ENCODE measurements around the gene ATG9B. TPM values are rescaled to one million over a fixed set of nuclear protein-coding genes. Genes with fewer than 3 reads are reported as not detected.

Gene ATG9B
- polyA plus RNA-seq, 1 of the 3 experiments (the other 2 are of a cell fraction): 0.67 TPM

DNA sequence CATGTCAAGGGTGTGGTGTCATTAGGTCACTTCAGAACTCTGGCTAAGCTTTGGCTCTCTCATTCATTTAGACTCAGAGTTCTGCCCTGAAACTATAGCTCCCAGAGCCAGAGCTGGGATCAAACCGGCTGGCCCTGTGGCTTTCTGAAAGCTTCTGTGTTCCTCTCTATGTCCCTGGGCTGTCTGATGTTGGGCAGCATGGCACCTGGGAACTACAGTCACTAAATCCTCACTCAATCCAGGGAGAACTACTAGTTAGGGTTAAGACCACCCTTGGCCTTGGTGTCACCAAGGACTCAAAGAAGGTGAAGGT, 13.2 kb downstream of the ATG9B start (continued):
- TF ChIP-seq, protein P1, sequence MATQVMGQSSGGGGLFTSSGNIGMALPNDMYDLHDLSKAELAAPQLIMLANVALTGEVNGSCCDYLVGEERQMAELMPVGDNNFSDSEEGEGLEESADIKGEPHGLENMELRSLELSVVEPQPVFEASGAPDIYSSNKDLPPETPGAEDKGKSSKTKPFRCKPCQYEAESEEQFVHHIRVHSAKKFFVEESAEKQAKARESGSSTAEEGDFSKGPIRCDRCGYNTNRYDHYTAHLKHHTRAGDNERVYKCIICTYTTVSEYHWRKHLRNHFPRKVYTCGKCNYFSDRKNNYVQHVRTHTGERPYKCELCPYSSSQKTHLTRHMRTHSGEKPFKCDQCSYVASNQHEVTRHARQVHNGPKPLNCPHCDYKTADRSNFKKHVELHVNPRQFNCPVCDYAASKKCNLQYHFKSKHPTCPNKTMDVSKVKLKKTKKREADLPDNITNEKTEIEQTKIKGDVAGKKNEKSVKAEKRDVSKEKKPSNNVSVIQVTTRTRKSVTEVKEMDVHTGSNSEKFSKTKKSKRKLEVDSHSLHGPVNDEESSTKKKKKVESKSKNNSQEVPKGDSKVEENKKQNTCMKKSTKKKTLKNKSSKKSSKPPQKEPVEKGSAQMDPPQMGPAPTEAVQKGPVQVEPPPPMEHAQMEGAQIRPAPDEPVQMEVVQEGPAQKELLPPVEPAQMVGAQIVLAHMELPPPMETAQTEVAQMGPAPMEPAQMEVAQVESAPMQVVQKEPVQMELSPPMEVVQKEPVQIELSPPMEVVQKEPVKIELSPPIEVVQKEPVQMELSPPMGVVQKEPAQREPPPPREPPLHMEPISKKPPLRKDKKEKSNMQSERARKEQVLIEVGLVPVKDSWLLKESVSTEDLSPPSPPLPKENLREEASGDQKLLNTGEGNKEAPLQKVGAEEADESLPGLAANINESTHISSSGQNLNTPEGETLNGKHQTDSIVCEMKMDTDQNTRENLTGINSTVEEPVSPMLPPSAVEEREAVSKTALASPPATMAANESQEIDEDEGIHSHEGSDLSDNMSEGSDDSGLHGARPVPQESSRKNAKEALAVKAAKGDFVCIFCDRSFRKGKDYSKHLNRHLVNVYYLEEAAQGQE (IDR thresholded peaks at IDR 0.05; ENCODE audit: low read depth, low read length): no peak
- TF ChIP-seq MEF2A (IDR thresholded peaks at IDR 0.05; ENCODE audit: borderline replicate concordance, low read depth): no peak
- TF ChIP-seq, protein P2, sequence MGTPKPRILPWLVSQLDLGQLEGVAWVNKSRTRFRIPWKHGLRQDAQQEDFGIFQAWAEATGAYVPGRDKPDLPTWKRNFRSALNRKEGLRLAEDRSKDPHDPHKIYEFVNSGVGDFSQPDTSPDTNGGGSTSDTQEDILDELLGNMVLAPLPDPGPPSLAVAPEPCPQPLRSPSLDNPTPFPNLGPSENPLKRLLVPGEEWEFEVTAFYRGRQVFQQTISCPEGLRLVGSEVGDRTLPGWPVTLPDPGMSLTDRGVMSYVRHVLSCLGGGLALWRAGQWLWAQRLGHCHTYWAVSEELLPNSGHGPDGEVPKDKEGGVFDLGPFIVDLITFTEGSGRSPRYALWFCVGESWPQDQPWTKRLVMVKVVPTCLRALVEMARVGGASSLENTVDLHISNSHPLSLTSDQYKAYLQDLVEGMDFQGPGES (IDR thresholded peaks at IDR 0.05; ENCODE audit: low read depth, low read length): no peak
- no peak for TF ChIP-seq SIN3A (IDR thresholded peaks at IDR 0.05; ENCODE audit: borderline replicate concordance, low read depth, low read length)
- no peak for TF ChIP-seq SMC3 (IDR thresholded peaks at IDR 0.05; ENCODE audit: low read depth, low read length)
- TF ChIP-seq, protein P3, sequence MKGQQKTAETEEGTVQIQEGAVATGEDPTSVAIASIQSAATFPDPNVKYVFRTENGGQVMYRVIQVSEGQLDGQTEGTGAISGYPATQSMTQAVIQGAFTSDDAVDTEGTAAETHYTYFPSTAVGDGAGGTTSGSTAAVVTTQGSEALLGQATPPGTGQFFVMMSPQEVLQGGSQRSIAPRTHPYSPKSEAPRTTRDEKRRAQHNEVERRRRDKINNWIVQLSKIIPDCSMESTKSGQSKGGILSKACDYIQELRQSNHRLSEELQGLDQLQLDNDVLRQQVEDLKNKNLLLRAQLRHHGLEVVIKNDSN (IDR thresholded peaks at IDR 0.05; ENCODE audit: borderline replicate concordance, low read depth): no peak
- TF ChIP-seq RFX5 (IDR thresholded peaks at IDR 0.05; ENCODE audit: low read length): no peak
- TF ChIP-seq FOXM1 (IDR thresholded peaks at IDR 0.05; ENCODE audit: low read depth): no peak

DNA sequence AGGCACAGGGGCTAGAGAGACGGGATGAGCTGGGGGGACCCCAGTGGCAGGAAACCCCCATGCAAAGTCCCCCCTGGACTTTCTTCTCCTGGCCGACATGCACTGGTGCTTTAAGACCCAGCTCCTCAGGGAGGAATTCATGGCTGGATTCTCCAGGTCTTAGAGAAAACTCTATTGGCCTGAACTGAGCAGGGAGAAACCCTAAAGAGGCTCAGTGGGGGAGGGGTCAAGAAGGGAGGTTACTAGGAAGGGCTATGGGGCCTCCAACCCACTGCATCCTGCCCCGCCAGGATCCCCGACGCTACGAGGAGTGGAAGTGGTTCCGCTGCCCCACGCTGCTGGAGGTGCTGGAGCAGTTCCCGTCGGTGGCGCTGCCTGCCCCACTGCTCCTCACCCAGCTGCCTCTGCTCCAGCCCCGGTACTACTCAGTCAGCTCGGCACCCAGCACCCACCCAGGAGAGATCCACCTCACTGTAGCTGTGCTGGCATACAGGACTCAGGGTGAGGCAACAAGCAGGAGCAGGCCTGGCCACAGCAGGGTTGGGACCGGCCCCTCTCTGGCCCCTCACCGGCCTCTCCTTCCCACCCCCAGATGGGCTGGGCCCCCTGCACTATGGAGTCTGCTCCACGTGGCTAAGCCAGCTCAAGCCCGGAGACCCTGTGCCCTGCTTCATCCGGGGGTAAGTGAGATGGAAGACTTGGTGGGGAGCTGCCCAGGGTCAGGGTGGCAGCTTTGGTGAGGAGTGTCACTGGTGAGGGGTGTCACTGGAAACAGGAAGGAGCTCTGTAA, 13.8 kb downstream of the ATG9B start:
- Histone ChIP-seq H3K27ac (ENCODE audit: low read depth in 2 of 2, low read length in 1 of 2) (no peak overlapping the region), H3K4me1 (ENCODE audit: control insufficient read depth in 1 of 2, insufficient read depth in 2 of 2, low read depth in 1 of 2, low read length in 1 of 2) (peaks cover 0 to 30% of the 10 kb centered on the region in 2 experiments; a peak in 1 of 4 replicates), H3K9me2 (no peaks in the 10 kb centered on the region), H4K20me1 (ENCODE audit: insufficient read depth) (no peaks in the 10 kb centered on the region), H3K36me3 (replicated peaks in 1 of 2; ENCODE audit: control insufficient read depth in 1 of 2, insufficient read depth in 2 of 2, low read length in 1 of 2) (no peaks in the 10 kb centered on the region), H3K79me2 (ENCODE audit: insufficient read depth) (no peaks in the 10 kb centered on the region), H3K27me3 (ENCODE audit: insufficient read depth) (0 out of 2 replicates have a peak, but pooled peaks cover 5% of the 10 kb centered on the region), H3F3A (replicated peaks; ENCODE audit: insufficient read depth) (no peaks in the 10 kb centered on the region), H2AFZ (ENCODE audit: low read depth) (no peak overlapping the region), H3K9me3 (no peaks in the 10 kb centered on the region), H3K4me3 (ENCODE audit: low read depth in 2 of 2, low read length in 1 of 2) (no peak overlapping the region), H3K4me2 (no peak overlapping the region), H3K9ac (no peak overlapping the region)
- DNase-seq: no peak
- ChIA-PET CTCF (interaction anchor here (0.5 to 11.3 kb wide), 20 partner anchors 10 to 642 kb away, joined by 3 to 151 read pairs (median 6); partner anchors contain the start of genes ABCB8, ATG9B, FASTK and GBX1), POLR2A (interaction anchor here (0.6 to 0.9 kb wide), 2 partner anchors 12 to 16 kb away, joined by 3 to 5 read pairs; no protein-coding TSS in a partner anchor)
- WGBS (ENCODE audit: low lambda C conversion rate): 74% methylated on average over 13 of the region's 18 CpGs
- TF ChIP-seq, protein P4, sequence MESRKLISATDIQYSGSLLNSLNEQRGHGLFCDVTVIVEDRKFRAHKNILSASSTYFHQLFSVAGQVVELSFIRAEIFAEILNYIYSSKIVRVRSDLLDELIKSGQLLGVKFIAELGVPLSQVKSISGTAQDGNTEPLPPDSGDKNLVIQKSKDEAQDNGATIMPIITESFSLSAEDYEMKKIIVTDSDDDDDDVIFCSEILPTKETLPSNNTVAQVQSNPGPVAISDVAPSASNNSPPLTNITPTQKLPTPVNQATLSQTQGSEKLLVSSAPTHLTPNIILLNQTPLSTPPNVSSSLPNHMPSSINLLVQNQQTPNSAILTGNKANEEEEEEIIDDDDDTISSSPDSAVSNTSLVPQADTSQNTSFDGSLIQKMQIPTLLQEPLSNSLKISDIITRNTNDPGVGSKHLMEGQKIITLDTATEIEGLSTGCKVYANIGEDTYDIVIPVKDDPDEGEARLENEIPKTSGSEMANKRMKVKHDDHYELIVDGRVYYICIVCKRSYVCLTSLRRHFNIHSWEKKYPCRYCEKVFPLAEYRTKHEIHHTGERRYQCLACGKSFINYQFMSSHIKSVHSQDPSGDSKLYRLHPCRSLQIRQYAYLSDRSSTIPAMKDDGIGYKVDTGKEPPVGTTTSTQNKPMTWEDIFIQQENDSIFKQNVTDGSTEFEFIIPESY (IDR thresholded peaks at IDR 0.05; ENCODE audit: borderline replicate concordance, low read depth): no peak
- no peak for TF ChIP-seq JUND (IDR thresholded peaks at IDR 0.05)
- TF ChIP-seq, protein P5, sequence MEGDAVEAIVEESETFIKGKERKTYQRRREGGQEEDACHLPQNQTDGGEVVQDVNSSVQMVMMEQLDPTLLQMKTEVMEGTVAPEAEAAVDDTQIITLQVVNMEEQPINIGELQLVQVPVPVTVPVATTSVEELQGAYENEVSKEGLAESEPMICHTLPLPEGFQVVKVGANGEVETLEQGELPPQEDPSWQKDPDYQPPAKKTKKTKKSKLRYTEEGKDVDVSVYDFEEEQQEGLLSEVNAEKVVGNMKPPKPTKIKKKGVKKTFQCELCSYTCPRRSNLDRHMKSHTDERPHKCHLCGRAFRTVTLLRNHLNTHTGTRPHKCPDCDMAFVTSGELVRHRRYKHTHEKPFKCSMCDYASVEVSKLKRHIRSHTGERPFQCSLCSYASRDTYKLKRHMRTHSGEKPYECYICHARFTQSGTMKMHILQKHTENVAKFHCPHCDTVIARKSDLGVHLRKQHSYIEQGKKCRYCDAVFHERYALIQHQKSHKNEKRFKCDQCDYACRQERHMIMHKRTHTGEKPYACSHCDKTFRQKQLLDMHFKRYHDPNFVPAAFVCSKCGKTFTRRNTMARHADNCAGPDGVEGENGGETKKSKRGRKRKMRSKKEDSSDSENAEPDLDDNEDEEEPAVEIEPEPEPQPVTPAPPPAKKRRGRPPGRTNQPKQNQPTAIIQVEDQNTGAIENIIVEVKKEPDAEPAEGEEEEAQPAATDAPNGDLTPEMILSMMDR (IDR thresholded peaks at IDR 0.05): no peak
- TF ChIP-seq, protein P3 (IDR thresholded peaks at IDR 0.05; ENCODE audit: borderline replicate concordance, low read depth): no peak
- TF ChIP-seq CHD2 (IDR thresholded peaks at IDR 0.05; ENCODE audit: low read length, partially characterized antibody): no peak
- TF ChIP-seq RCOR1 (IDR thresholded peaks at IDR 0.05; ENCODE audit: low read length): no peak
- no peak for TF ChIP-seq POLR2AphosphoS5 (IDR thresholded peaks at IDR 0.05; ENCODE audit: low read depth, low read length)
- TF ChIP-seq, protein P6, sequence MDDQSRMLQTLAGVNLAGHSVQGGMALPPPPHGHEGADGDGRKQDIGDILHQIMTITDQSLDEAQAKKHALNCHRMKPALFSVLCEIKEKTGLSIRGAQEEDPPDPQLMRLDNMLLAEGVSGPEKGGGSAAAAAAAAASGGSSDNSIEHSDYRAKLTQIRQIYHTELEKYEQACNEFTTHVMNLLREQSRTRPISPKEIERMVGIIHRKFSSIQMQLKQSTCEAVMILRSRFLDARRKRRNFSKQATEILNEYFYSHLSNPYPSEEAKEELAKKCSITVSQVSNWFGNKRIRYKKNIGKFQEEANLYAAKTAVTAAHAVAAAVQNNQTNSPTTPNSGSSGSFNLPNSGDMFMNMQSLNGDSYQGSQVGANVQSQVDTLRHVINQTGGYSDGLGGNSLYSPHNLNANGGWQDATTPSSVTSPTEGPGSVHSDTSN (IDR thresholded peaks at IDR 0.05): no peak
- no peak for TF ChIP-seq SIN3A (IDR thresholded peaks at IDR 0.05; ENCODE audit: borderline replicate concordance, low read depth, low read length)
- no peak for TF ChIP-seq ELF1 (IDR thresholded peaks at IDR 0.05)
- no peak for TF ChIP-seq TEAD4 (IDR thresholded peaks at IDR 0.05; ENCODE audit: borderline replicate concordance, insufficient read depth)
- TF ChIP-seq RXRA (IDR thresholded peaks at IDR 0.05; ENCODE audit: borderline replicate concordance, low read depth): no peak
- no peak for TF ChIP-seq FOXM1 (IDR thresholded peaks at IDR 0.05; ENCODE audit: low read depth)
